Choroid plexus epithelial cell (primary cell): Measurements from ENCODE around the gene AURKB.

Experiments used
- DNase-seq: peaks from one replicate; pipeline ENCODE4 v3.0.0-alpha.2; 2010; ENCODE audit warnings: low read depth
- H3K4me3 ChIP-seq: 2 replicates; pipeline ENCODE4 v1.5.1; 2011; ENCODE audit warnings: low read depth, mild to moderate bottlenecking, control low read depth, low read length, moderate library complexity
- TF ChIP-seq, protein P1 (sequence below): conservative IDR thresholded peaks from 2 replicates; pipeline ENCODE4 v1.5.1; 2011; ENCODE audit warnings: low read depth, mild to moderate bottlenecking, control low read depth, inconsistent platforms, low read length, moderate library complexity

The AURKB gene

DNA sequence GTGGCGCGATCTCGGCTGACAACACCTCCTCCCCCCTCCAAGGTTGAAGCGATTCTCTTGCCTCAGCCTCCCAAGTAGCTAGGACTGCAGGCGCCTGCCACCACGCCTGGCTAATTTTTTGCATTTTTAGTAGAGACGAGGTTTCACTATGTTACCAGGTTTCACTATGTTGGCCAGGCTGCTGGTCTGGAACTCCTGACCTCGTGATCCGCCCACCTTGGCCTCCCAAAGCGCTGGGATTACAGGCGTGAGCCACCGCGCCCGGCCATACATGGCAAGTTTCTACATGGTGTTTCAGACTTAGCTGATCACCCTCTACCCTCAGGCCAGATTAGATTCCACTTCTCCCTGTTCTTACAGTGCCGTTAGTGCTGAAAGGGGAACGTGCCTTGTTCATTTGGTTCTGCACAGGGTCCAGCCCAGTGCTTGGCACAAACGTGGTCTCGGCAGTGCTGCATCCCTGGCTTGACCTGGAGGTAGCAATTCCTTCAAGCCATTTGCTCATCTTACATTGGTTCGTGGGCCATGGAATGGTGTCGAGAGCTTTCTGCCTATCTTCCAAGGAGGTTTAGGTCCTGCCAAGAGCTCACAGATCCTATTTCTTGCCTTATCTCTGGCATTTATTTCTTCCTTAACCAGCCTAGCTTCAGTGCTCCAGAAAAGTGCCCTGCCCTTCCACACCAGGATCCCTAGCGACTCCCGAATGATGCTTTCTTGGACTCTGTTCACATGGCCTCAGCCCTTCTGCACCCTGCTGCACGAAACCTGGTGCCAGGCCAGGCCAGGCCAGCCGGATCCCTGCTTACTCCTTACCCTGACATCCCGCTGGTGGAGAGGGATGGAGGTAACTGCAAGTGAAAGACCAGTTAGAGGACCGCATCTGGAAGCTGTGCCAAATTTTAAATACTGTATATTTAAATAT is 14.8 kb upstream of the AURKB start:
- no peak overlapping the region for H3K4me3 ChIP-seq
- DNase-seq: no peak
- TF ChIP-seq, protein P1, sequence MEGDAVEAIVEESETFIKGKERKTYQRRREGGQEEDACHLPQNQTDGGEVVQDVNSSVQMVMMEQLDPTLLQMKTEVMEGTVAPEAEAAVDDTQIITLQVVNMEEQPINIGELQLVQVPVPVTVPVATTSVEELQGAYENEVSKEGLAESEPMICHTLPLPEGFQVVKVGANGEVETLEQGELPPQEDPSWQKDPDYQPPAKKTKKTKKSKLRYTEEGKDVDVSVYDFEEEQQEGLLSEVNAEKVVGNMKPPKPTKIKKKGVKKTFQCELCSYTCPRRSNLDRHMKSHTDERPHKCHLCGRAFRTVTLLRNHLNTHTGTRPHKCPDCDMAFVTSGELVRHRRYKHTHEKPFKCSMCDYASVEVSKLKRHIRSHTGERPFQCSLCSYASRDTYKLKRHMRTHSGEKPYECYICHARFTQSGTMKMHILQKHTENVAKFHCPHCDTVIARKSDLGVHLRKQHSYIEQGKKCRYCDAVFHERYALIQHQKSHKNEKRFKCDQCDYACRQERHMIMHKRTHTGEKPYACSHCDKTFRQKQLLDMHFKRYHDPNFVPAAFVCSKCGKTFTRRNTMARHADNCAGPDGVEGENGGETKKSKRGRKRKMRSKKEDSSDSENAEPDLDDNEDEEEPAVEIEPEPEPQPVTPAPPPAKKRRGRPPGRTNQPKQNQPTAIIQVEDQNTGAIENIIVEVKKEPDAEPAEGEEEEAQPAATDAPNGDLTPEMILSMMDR: no peak

DNA sequence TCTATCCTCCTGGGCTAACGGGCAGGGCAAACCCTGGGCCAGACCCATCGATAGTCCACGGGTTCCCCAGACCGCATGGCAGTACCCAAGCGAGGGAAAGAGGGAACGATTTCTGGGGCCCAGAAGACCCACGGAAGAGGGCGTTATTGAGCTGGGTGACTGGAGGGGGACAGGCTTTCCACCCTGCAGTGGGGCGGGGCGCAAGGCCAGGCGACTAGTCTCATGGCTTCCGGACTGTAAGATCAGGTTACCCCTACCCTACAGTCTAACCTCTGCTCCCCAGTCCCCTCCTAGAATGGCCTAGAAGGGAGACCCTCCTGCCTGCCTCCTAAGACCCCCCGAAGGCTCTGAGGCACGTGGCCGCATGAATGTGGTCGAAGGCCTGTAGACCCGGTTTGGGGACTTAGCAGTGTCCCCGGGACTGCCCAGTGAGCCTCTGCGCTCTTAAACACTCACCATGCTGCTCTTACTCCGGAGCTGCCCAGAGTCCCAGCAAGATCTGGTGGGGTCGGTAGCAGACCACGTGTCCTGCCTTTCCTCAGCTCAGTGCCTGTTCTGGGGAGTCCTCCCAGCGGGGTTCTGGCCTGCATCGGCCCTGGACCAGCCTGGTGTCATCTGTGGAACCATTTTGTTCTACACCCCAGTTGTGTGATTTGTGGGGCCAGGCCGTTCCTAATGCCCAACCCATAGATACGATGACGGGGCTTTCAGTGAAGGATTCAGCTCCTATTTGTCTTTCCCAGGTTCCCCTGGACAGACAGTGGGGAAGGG is 13.2 kb upstream of the AURKB start:
- TF ChIP-seq, protein P1: peak; percentile 41
- DNase-seq: peak; percentile 52
- H3K4me3 ChIP-seq: peak overlapping the region; percentile 77

DNA sequence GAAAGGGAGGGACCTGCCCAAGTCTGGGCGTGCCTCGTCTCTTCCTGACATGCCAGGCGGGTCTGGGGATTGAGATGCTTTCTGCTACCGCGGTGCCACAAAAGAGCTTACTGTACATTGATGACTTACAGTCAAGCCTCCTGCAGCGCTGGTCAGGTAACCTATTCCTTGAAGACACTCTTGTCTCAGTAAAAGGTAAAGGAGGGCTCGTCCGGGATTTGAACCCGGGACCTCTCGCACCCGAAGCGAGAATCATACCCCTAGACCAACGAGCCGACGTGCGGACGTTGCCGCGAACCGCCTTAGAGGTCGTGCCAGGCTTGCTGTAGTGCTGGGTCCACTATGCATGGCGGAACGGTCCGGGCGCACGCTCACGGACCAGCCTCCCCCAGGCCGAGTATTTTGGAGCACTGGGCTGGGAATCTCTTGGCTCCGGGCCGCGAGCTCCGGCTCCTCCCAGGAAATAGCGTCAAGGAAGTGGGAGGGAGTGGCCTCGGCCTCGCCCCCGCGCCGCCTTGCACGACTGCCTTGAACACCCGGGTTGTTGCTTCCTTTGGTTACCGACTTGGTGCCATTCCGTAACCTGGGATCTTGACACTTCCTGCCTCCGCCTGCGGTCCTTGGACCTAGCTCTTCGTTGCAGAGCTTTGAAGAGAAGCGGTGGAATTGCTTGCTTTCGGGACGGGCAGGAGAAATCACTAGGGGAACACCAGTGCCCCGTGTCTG is 12.4 kb upstream of the AURKB start:
- peak overlapping the region; percentile 77 for H3K4me3 ChIP-seq
- DNase-seq: peak; percentile 96
- TF ChIP-seq, protein P1: no peak

- H3K4me3 ChIP-seq: peak overlapping the region; percentile 77
- no peak for DNase-seq
- TF ChIP-seq, protein P1: no peak
Measured at GRCh38 chr17:8222380-8222629, 11.9 kb upstream of the AURKB start.

DNA sequence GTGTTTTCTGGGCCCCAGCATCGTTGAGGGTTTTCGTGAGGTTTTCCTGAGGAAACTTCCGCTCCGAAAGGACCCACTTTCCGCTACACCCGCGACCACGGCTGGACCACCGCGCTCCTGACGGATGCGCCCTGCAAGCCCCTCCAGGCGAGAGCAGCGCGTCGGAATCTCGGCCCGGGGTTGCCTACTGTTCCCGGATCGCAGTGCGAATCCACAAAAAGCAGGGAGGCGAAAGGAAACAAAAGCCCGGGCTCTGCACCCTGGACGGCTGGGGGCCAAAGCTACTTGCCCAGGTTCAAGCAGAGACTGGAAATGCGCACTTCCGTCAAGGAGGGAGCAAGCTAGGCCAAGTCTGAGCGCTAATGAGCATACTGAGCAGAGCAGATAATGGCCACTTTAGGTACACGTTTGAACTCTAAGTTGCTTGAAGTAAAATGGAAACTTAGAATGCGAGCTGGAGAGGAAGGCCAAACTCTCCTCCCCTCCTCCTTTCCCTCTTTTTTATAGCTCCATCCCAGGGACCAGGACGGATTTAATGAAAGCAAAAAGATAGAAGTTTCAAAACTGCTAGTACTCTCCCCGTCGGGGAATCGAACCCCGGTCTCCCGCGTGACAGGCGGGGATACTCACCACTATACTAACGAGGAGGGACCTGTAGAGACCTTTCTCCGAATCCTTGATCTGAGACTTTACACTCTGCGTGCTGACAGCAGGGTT is 11.4 kb upstream of the AURKB start:
- H3K4me3 ChIP-seq: peak overlapping the region; percentile 77
- TF ChIP-seq, protein P1: no peak
- peak; percentile 94 for DNase-seq
